IMR-90 (cell line): Measurements from ENCODE around the gene CMTM6.

Experiments used
- CTCF ChIP-seq: conservative IDR thresholded peaks from 2 replicates; pipeline ENCODE4 v1.5.1; 2012; ENCODE audit warnings: mild to moderate bottlenecking, low read depth, low read length, improper control_type of control experiment
- FOS ChIP-seq: fragments of 150-350 bp; IDR thresholded peaks from 2 replicates; pipeline ENCODE4 v1.6.1; 2016; ENCODE audit warnings: low read depth, low read length
- MAZ ChIP-seq: IDR thresholded peaks from 2 replicates; pipeline ENCODE4 v1.6.1; 2012; ENCODE audit warnings: low read depth, mild to moderate bottlenecking, low read length, improper control_type of control experiment, moderate library complexity, borderline replicate concordance
- POLR2A ChIP-seq: IDR thresholded peaks from 2 replicates; pipeline ENCODE4 v1.6.1; 2012; ENCODE audit warnings: mild to moderate bottlenecking, low read depth, low read length
- USF2 ChIP-seq: fragments of 150-350 bp; IDR thresholded peaks from 2 replicates; pipeline ENCODE4 v1.6.1; 2017; ENCODE audit warnings: mild to moderate bottlenecking, antibody characterized with exemption, low read length, low read depth

GRCh38 chr3:32492684-32493436 lies 9.8 kb downstream of the CMTM6 start:
- TF ChIP-seq FOS (no peak), POLR2A (no peak), MAZ (no peak), USF2 (no peak), CTCF (no peak)
